CD4-positive, alpha-beta T cell treated with Interleukin-21 for 1 hour (primary cell): ENCODE data around the gene GNAO1.

Source experiments
- DNase-seq: peaks from one replicate; pipeline ENCODE4 v3.0.0-alpha.2; 2020

The GNAO1 gene

GRCh38 chr16:56315955-56316354, 124.7 kb downstream of the GNAO1 start:
- DNase-seq = no peak

GRCh38 chr16:56316545-56316944, 125.3 kb downstream of the GNAO1 start:
- no peak for DNase-seq

GRCh38 chr16:56317998-56318826, 126.9 kb downstream of the GNAO1 start:
- DNase-seq = peak; percentile 79

GRCh38 chr16:56318827-56319140, 127.5 kb downstream of the GNAO1 start:
- DNase-seq = no peak

GRCh38 chr16:56319376-56319775, 128.1 kb downstream of the GNAO1 start:
- no peak for DNase-seq

GRCh38 chr16:56320056-56320455, 128.8 kb downstream of the GNAO1 start:
- no peak for DNase-seq

GRCh38 chr16:56320811-56321558, 129.7 kb downstream of the GNAO1 start:
- DNase-seq = no peak

- DNase-seq = no peak
Measured at GRCh38 chr16:56321571-56321970, 130.3 kb downstream of the GNAO1 start.

GRCh38 chr16:56324406-56324805, 133.1 kb downstream of the GNAO1 start:
- no peak for DNase-seq

GRCh38 chr16:56325956-56326355, 134.7 kb downstream of the GNAO1 start:
- no peak for DNase-seq

- no peak for DNase-seq
Measured at GRCh38 chr16:56327071-56327928, 136.0 kb downstream of the GNAO1 start.

GRCh38 chr16:56327929-56328258, 136.6 kb downstream of the GNAO1 start:
- no peak for DNase-seq

GRCh38 chr16:56328276-56329022, 137.2 kb downstream of the GNAO1 start:
- DNase-seq = no peak

GRCh38 chr16:56329887-56330286, 138.6 kb downstream of the GNAO1 start:
- no peak for DNase-seq

GRCh38 chr16:56330476-56330875, 139.2 kb downstream of the GNAO1 start:
- no peak for DNase-seq

- no peak for DNase-seq
Measured at GRCh38 chr16:56331399-56331798, 140.1 kb downstream of the GNAO1 start.

- DNase-seq = no peak
Measured at GRCh38 chr16:56331915-56332314, 140.6 kb downstream of the GNAO1 start.

- no peak for DNase-seq
Measured at GRCh38 chr16:56332464-56333079, 141.3 kb downstream of the GNAO1 start.

- no peak for DNase-seq
Measured at GRCh38 chr16:56334761-56335160, 143.5 kb downstream of the GNAO1 start.

- DNase-seq = no peak
Measured at GRCh38 chr16:56336071-56336688, 144.9 kb downstream of the GNAO1 start.

GRCh38 chr16:56336711-56337110, 145.4 kb downstream of the GNAO1 start:
- no peak for DNase-seq
